Hepatic stellate cell (primary cell): Measurements from ENCODE around the gene EHD4.

Experiments
- DNase-seq: peaks from one replicate; pipeline ENCODE4 v3.0.0; 2011; ENCODE audit warnings: low spot score

The EHD4 gene

DNA sequence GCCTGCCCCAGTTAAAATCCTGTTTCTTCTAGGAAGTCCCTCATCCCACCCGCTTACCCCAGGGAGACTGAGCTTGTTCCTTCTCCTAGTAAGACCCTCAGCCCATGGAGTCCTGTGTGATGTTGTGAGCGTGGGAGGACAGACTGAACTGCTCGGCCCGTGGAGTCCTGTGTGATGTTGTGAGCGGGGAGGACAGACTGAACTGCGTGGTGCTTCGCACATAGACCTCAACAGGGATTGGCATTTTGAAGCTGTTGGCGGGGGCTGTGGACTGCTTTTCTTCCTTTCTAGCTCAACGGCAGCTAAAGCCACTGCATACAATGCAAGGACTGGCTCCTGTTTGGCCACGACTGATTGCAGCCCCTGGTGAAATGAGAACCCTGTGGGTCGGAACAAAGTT, 76.9 kb downstream of the EHD4 start:
- no peak for DNase-seq

DNA sequence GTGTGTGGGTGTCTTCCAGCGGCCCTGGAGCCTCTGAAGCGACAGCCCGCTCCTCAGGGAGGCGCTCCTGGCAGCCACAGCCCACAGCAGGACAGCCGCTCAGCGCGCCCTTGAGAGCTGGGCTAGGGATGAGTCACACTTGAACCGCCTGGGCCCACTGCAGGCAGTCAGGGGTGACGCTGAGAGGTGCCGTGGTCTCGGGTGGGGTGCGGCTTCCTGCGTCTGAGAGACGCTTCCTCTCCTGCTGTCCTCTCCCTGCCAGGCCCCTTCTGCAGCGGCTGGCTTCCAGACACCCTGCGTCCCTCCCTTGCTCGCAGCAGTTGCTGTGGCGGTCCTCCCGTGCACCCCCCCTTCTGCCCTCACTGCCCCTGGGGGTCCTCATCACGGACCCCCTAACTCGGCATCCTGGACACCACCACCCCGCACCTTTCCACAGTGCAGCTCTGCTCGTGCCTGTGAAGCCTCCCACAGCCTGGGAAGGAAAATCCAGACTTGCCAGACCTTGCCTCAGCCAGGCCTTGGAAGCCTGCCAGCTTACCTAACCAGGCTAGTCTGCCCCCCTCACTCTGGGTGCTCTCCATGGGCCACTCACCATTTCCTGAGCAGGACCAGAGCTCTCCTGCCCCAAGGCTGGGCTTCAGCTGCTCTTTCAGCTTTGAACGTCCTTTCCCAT, 77.4 kb downstream of the EHD4 start:
- peak; percentile 95 for DNase-seq

DNA sequence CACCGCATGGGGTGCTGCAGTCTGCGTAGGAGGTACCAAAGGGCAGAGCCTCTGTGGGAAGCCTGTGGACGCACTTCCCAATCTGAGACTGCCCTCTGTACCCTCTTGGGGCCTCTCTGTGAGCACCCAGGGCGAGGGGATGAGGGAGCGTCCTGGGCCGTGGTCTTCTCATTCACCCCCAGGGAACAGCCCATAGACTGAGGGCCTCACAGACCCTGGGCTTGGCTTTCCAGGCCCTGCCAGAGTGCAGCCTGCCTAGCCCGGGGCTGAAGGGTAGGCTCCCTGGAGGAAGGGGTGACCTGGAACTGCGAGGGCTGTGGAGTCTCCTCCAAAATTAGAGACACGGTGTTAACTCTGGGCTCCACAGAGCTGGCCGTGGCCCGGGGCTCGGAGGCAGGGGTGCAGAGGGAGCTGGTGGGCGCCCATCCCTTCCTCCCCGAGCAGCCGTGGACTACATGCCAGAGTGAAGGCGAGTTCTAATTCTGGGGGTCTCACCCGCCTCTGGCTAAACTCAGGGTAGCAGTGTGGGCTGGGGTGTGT, 78.0 kb downstream of the EHD4 start:
- no peak for DNase-seq

DNA sequence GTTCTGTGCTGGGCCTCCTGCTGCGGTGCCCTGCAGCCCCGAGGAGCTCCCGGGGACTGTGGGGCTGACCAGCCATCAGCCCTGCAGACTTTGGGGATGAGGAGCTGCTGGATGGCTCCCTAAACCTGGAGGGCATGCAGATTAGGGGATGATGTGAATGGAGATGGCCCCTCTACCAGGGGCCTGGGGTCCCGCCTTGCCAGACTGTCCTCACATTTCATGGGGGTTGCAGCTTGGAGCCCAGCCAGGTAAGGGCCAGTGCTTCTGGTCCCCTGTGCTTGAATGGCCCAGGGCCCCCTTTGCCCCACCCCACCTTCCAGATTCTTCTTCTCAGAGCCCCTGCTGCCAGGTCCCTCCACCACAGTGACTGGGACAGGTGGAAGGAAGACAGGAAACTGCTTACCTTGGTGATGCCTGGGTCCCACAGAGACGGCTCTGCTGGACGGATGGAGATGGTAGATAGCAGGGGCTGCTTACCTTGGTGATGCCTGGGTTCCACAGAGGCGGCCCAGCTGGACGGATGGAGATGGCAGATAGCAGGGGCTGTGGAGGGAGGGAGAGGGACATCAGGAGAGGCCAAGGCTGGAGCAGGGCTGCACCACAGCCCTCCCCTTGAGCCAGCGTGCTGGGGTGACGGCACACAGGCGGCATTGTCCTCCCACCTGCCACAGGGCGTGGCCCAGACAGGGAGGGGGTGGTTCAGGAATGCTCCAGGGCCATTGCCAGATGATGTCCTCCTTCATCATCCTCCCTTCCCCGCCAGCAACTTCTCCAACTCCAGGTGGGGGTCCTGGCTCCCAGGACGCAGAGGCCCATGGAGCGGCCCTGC, 78.7 kb downstream of the EHD4 start, which contains the start of gene SPTBN5:
SPTBN5 (minus strand) TSS at position 632 of the 829 bp plus-strand sequence; CDS start at position 76, 556 bp downstream.
- no peak for DNase-seq

DNA sequence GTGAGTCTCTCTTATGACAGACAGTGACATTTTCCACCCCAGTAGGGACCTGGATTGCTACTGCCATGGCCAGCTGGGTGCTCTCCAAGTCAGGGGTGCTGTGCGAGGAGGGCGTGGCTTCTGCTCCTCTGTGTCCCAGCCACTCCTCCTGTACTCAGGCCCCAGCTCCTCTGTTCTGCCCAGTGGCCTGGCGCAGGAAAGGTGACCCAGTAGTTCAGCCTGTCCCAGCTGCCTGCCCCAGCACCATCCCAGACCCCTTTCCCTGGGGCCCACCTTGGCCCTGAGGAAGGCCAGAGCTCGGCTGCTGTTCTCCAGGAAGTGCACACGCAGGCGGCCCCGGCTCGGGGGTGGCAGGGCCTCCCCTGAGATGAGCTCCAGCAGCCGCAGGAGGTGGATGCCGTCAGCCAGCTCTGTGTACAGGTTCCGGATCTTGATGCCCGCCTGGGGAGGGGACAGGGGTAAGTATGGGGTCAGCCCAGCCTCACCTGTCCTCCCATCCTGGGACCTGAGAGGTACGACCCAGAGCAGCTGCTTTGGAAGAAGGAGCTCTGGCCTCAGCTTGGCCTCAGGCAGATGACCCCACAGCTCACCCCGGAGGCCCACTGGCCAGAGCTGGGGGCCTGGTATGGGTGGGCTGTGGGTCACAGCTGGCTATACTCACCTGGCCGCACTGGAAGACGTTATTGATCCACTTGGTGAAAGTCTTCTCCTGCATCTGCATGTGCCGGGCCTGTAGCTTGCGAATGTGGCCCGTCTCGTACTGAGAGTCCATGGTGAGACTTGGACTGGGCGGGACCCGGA, 79.5 kb downstream of the EHD4 start:
- no peak for DNase-seq

DNA sequence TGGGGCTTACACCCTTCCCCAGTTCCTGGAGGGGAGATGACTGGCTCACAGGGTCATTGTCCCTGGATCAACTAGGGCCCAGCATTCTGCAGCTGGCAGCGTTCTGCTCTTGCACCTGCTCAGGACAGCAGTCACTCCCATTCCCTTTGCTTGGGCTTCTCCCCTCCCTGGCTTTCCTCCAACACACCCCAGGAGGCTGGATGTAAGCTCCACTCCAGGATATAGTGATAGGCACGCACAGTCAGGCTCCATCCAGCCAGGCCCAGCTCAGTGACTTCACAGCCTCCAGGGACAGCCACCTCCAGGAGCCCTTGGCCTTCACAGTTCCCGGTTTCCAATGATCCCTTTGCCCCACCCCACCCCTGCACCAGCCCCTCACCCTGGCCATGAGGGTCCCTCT, 80.4 kb downstream of the EHD4 start:
- no peak for DNase-seq

DNA sequence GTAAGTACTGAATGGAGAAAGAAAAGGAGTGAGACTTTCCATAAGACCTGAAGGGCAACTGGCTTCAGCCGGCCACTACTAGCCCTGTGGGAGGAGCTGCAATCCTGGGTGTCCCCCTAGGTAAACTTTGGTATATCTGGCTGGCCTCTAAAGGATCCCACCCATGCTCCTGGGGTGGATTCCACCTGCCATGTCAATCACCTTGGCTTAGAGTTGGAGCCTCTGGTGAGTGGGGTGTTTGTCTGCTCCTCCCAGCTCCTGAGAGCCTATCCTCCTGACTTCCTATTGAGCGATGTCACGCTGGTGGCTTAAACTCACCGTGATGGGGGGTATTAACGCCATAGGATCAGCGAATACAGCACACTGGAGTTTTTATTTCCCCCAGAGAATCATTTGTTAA, 81.1 kb downstream of the EHD4 start:
- DNase-seq, result no peak

DNA sequence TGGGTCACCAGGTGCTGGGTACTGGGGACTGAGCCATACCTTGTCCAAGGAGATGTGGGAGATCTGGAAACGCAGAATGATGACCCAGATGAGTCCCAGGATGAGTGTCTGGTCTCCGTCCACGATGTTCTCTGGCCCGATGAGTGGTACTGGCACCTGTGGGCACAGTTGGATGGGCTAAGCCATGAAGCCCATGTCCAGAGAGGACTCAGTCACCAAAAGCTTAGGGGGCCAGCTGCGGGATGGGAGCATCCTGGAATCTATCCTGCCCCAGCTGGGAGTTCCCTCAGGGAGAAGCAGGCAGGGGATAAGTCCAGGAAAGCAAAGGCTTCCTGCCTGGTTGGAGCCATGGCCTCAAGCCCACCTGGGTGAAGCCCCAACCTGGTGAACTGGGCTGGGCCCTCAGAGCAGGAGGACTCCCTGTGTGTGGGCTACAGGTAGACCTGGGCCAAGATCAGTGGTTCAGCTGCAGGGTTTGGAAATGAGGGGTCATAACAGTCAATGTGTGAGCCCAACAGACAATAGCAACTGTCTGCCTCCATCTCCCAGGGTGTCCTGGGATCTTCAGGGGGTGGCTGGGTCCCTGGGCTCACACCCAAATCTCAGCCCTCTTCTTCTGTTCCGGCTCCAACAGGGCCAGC, 82.2 kb downstream of the EHD4 start:
- no peak for DNase-seq

DNA sequence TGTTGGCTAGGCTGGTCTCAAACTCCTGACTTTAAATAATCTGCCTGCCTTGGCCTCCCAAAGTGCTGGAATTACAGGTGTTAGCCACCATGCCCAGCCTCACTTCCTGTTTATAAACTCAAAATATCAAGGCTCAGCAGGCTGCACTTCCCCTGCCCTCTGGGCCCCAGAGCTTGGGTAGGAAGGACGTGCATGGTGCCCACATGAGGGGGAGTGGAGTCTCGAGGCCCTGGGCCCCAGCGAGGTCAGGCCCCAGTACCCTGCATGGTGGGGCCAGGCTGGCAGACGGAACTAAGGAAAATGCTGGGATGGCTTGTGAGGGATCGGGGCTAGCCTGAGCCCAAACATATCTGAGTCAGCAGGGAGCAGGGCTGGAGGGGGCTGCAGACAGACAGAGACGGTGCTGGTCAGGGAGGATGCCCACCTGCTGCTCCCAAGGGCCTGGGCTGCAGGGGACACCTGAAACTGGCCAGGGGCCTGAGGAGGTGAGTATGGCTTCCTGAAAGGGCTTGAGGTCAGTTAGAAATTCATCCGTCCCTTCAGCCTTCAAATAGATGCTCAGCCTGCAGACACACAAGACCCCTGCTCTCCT, 83.6 kb downstream of the EHD4 start:
- DNase-seq, result no peak

DNA sequence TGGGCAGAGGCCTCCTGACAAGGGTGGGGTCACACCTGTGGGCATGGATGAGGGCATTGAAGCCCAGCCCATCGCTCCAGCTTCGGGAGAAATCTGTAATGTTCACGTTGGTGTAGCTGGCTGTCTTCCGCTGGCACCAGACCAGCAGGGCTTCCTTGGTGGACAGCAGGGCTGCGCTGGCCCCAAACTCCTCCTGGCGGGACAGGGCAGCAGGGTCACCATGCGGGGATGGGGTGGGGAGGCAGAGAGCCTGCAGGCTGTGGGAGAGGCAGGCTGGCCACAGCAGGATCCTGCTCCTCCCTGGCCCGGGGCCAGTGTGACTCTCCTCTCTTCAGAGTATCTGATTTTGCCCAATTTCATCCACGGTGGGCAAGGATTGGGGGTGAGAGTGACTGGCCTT, 84.5 kb downstream of the EHD4 start:
- no peak for DNase-seq

DNA sequence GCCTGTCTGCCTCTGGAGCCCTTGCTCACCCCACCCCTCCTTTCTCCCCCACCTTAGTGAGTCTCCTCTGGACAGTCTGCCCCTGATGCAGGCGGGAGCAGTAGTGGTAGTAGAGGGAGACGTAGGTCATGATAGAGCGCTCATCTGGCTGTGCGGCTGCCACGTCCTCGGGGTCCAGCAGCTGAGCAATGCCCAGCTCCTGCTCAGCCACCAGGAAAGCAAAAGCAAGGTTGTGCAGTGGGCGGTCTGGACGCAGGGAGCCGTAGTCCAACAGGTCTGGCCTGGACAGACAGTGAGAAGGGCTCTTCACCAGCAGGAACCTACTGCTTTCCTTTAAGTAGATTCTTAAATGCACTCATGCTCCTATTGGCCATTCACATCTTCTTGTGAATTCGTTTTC, 85.2 kb downstream of the EHD4 start:
- DNase-seq, result no peak

DNA sequence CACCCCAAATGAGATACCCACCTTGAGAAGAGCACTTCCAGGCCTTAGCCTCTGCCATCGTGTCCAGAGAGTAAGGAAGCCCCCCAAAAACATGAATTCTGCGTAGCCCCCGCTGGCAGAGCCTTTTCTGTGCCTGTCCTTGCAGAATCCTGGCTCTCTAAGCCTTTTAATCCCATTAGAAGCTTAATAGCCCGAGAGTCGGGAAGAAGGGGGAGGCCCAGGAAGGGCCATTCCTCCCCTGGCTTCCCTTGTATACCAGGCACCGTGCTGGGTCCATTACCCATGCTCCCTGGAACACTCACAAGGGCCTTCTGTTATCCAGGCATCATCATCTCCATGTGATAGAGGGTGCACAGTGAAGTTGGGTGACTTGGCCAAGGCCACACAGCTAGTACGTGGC, 85.6 kb downstream of the EHD4 start:
- no peak for DNase-seq

DNA sequence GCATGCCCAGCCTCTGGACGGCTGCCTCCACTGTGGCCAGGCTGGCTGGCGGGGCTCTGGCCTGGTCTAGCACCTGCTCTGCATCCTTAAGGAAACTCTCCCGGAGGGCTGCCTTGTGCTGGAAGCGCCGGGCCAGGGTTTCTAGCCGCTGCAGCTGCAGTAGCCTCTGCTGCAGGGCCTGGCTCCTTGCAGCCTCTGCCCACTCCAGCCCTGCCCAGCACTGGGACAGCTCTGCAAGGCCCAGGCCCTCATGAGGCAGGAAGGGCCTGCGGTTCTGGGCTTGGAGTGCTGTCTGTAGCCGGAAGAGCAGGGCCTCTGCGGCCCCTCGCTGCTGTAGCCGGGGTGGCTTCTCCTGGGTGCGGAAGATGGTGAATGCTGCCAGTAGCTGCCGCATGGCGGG, 86.5 kb downstream of the EHD4 start:
- DNase-seq, result no peak

DNA sequence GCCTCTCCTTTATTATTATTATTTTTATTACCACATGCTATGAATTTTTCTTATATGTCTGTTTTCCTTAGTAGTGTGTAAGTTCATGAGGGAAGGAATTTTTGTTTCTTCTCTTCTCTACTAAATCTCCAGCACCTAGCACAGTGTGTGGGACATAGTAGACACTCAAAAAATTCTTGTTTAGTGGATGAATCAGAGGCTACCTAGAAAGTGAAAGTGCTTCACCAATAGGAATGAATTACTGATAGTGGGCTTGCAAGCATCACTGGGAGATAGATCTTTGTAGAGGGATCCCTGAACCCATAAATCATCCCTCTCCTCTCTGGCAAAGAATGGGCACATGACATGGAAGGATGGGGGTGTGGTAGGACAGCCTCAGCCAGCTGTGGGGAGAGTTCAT, 87.0 kb downstream of the EHD4 start:
- DNase-seq, result no peak

DNA sequence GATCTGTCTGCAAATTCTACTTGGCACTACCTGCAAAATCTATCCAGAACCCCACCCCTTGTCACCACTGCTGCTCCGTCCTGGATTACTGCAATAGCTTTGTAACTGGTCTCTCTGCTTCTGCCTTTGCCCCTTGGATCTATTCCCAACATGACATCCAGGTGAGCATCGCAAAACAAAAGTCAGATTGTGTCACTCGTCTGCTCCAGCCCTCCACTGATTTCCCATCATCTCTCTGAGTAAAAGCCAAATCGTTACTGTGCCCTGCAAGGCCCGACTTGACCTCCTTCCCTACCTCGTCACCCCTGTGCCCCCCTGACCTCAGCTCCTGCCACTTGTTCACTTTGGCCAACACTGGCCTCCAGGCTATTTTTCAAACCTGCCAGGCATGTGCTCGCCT, 87.9 kb downstream of the EHD4 start:
- DNase-seq, result no peak

DNA sequence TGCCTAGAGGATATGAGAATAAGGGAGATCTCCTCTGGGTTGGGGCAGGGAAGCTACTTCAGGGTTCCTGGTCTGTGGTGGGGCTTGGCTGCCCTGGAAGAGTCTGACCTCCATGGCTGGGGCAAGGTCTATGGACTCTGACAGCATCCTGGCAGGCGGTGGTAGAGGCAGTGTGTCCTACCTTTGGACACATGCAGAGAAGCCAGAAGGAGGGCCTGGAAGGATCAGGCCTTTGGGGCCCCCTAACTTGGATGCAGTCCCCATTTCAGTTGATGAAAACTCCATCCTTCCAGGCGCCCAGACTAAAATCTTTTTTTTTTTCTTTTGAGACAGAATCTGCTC, 88.9 kb downstream of the EHD4 start:
- no peak for DNase-seq

DNA sequence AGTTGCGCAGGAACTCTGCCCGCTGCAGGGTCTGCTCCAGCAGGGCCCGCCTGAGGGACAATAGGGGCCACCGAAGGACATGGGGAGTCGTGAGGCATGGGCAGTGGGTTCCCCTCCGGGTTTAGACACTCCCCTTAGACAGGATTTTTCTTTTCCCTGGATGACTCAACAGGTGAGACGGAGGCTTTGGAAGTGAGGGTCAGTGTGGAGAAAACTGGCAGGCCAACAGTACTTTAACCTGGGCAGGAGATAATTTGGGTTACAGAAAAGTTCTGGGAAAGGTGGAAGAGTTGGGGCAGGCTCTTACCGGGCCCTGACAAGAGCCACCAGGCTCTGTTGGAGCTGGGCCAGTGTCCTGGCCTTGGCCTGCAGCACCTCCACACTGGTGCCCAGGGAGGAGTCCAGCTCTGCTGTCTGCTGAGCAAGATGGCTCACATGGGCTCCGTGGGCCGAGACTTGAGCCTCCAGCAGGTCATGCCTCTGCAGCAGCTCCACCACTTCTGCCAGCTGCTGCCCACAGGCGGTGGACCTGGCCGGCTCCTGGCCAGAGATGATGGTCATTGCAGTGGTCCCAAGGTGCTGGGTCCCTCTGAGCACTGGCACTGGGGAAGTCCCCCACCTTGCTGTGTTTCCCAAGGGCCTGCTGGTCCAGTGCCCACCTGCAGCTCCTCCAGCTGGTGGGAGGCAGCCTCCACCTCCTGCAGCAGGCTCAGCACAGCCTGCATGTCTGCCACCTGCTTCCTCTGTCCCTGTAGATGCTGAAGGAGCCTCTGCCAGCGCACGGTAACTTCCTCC, 89.5 kb downstream of the EHD4 start:
- no peak for DNase-seq

DNA sequence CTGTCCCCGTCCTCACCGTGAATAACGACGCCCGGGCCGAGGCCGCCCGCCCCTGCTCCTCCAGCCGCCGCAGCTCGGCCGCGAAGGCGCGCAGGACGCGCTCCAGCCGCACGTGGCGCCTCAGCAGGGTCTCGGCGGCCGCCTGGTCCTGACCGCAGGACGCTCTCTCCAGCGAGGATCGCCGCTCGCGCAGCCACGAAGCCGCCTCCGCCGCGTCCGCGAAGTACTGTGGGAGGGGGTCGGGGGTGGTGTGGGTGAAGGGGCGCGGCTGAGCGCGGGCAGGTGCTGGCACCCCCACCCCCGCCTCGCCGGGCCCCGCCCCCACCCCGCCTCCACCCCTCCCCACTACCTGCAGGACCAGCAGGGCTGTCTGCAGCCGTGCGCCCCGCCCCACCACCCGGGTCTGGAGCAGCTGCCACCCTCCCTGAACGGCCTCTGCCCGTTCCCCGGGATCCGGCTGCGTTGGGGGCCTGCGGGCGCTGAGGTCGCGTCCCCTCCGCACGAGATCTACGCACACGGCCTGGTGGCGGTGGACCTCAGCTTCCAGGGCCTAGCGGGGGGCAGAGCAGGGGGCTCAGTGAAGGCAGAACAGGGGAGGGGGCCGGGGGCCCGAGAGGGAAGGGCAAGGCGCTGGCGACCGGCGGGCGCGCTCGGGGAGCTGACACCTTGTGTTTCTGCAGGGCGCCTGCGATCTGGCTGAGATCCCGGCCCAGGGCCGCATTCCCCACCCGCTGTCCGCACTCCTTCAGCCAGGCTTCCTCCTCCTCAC, 90.3 kb downstream of the EHD4 start:
- no peak for DNase-seq

DNA sequence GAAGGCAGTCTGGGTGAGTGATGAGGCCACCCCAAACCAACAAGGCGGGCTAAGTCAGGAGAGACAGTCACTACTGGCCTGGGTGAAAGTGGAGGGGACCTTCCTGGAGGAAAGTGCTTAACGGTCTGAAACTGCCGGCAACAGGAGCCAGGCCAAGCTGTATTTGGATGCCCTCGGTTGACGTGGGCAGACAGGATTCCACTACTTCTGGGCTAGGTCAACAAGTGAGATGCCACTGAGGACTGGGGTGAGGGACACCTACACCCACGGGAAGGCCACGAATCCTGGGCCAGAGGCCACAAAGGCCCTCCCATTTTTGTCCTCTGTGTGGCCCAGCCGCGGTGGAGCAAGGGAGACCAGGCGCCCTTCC, 90.8 kb downstream of the EHD4 start:
- DNase-seq, result no peak

DNA sequence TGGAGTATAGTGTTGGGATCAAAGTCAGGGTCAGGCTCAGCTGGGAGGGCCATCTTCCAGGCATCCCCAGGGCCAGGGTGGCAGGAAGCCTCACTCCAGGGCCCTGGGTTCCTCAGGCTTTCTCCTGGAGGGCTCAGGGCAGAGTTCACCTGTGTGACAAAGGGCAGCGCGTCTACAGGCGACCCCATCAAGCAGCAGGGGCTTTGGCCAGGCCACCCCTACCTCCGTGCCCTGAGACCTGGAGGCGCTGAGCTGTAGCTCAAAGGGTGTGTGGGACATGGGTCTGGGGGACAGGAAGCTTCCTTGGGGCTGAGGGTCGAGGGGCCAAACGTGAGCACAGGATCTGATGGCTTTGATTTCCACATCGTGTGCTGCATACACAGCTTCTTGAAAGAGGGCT, 91.3 kb downstream of the EHD4 start:
- DNase-seq, result no peak
